ENCODE measurements around the gene RNLS.

- TF ChIP-seq CTCF (conservative IDR thresholded peaks at IDR 0.05; ENCODE audit: low read depth, low read length): no peak
- no peak for TF ChIP-seq MAFK (IDR thresholded peaks at IDR 0.05; ENCODE audit: low read depth, low read length)
- TF ChIP-seq POLR2A (IDR thresholded peaks at IDR 0.05; ENCODE audit: low read depth, low read length): no peak
- TF ChIP-seq MXI1 (IDR thresholded peaks at IDR 0.05; ENCODE audit: borderline replicate concordance, low read depth, low read length): no peak
- no peak for TF ChIP-seq CHD1 (IDR thresholded peaks at IDR 0.05; ENCODE audit: low read depth, low read length)
- no peak for TF ChIP-seq RAD21 (IDR thresholded peaks at IDR 0.05; ENCODE audit: low read length)
- no peak for TF ChIP-seq USF2 (IDR thresholded peaks at IDR 0.05; ENCODE audit: low read depth, low read length)
- TF ChIP-seq FOS (IDR thresholded peaks at IDR 0.05; ENCODE audit: low read depth, low read length): no peak
- TF ChIP-seq RFX5 (IDR thresholded peaks at IDR 0.05; ENCODE audit: low read depth, low read length): no peak
- no peak for TF ChIP-seq SMC3 (IDR thresholded peaks at IDR 0.05; ENCODE audit: low read depth, low read length)
- TF ChIP-seq RCOR1 (IDR thresholded peaks at IDR 0.05; ENCODE audit: insufficient replicate concordance, low read length): no peak
- no peak for TF ChIP-seq CEBPB (IDR thresholded peaks at IDR 0.05; ENCODE audit: low read depth, low read length)
- TF ChIP-seq BHLHE40 (IDR thresholded peaks at IDR 0.05; ENCODE audit: low read depth, low read length): no peak
Observed at GRCh38 chr10:88616250-88616977, 33.3 kb upstream of the RNLS start.

Measured in IMR-90 (cell line).